Stimulated activated memory B cell treated with anti-CD40 and anti-IgM and Interleukin-4, amounts not matched to agents 10 μg/mL and 1 μg/mL and 100 μg/mL, for 72 hours (primary cell): ENCODE results near the gene RAB5IF.
A peak's percentile ranks its signal among the peaks of the same experiment; 100 is the strongest.
"Not testable (repeated sequence)": the region's sequence is repeated elsewhere in the genome, so short reads cannot be mapped to it uniquely, and the experiment has no call there.

Experiments
- ATAC-seq: fragments of 150-1000 bp; cut with Tn5 transposase; 2 replicates; pipeline ENCODE4 v1.10.0; 2021
- H3K27ac Mint-ChIP-seq: one replicate; pipeline ENCODE4 v1.8.0; 2022; ENCODE audit warnings: mild to moderate bottlenecking, mixed read lengths
- H3K27me3 Mint-ChIP-seq: one replicate; pipeline ENCODE4 v1.8.0; 2022; ENCODE audit warnings: mixed read lengths
- H3K36me3 Mint-ChIP-seq: one replicate; pipeline ENCODE4 v1.8.0; 2022; ENCODE audit warnings: mixed read lengths
- H3K4me1 Mint-ChIP-seq: one replicate; pipeline ENCODE4 v1.8.0; 2022; ENCODE audit warnings: mixed read lengths
- H3K4me3 Mint-ChIP-seq: one replicate; pipeline ENCODE4 v1.8.0; 2022; ENCODE audit warnings: mild to moderate bottlenecking, moderate library complexity, mixed read lengths
- H3K9me3 Mint-ChIP-seq: one replicate; pipeline ENCODE4 v1.8.0; 2022; ENCODE audit warnings: mixed read lengths

Gene RAB5IF, protein sequence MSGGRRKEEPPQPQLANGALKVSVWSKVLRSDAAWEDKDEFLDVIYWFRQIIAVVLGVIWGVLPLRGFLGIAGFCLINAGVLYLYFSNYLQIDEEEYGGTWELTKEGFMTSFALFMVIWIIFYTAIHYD

DNA sequence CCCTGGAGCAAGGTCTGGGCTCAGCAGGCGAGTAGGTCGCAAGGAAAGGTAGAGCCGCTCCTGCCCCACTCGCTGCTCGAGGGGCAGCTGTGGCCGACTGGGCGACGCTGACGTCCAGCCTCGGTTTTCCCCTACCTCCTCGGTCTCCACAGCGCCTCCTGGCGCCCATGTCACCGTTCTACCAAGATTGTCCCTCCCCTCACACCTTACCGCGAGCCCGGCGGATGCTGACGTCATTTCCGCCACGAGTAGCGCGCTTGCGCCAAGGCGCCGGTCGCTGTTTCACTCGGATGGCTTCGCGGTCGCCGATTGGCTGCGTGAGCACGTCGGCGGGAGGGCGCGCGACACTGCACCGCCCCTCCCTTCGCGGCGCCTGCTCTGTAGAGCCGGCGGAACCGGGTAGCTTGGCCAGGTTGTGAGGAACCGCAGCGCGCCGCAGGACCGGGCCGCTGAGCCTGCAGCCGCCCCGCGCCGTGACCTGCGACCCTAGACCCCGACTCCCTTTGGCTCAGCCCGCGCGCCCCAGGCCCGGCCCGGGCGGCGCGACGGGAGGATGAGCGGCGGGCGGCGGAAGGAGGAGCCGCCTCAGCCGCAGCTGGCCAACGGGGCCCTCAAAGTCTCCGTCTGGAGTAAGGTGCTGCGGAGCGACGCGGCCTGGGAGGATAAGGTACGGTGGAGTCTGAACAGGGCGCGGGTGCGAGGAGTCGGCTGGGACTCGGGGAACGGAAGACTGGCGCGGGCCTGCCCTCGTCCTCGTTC, at the start of gene RAB5IF:
TSS of gene RAB5IF (plus strand) at position 381 of the 759 bp plus-strand sequence. CDS start at position 554, 173 bp downstream.
- Mint-ChIP-seq H3K9me3 (no peaks in the 10 kb centered on the region), H3K27me3 (no peaks in the 10 kb centered on the region), H3K27ac (peak within 1 kb of the TSS; percentile 95), H3K4me3 (peak within 1 kb of the TSS; percentile 94), H3K36me3 (peaks cover 16% of the 10 kb centered on the region), H3K4me1 (peaks cover 48% of the 10 kb centered on the region)
- ATAC-seq, result peak; percentile 94

DNA sequence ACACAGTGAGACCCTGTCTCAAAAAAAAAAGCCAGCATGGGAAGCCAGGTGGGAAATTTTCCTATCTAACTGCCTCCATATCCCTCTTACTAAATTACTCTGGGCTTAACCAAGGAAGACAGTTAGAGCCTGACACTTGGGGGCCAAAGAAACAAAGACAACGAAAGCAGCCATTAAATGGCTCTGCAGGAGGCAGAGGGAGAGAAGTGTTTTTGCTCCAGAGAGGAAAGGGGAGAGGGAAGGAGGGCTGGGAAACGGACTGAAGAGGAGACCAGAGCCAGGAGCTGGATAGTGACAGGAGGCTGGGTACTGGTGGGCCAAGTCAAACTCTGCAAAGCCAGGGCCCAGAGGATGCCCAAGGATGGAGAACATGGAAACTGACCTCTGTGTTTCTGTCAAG, 42.9 kb upstream of the RAB5IF start:
- Mint-ChIP-seq H3K27ac (no peak overlapping the region), H3K4me3 (no peak overlapping the region), H3K27me3 (no peaks in the 10 kb centered on the region)

DNA sequence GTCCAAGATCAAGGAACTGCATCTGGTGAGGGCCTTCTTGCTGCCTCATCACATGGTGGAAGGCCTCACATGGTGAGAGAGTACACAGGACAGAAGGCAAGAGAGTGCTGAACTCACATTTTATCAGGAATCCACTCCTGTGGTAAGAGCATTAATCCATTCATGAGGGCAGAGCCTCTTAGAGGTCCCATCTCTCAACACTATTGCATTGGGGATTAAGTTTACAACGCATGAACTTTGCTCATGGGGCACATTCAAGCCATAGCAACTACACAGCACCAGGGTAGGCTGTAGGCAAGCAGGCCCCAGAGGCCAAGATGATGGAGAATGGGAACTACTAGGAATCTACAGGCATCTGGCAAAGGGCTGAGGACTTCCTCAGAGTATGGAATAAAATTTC, 42.2 kb upstream of the RAB5IF start:
- H3K9me3 Mint-ChIP-seq, result peaks cover 4% of the 10 kb centered on the region
- H3K4me3 Mint-ChIP-seq, result no peak overlapping the region
- no peaks in the 10 kb centered on the region for H3K4me1 Mint-ChIP-seq
- H3K27ac Mint-ChIP-seq, result no peak overlapping the region
- no peaks in the 10 kb centered on the region for H3K27me3 Mint-ChIP-seq
- no peaks in the 10 kb centered on the region for H3K36me3 Mint-ChIP-seq
- no peak for ATAC-seq

More for the DNA sequence above, 42.9 kb upstream of the RAB5IF start:
- Mint-ChIP-seq H3K9me3 (peaks cover 4% of the 10 kb centered on the region), H3K36me3 (no peaks in the 10 kb centered on the region), H3K4me1 (no peaks in the 10 kb centered on the region)
- no peak for ATAC-seq

DNA sequence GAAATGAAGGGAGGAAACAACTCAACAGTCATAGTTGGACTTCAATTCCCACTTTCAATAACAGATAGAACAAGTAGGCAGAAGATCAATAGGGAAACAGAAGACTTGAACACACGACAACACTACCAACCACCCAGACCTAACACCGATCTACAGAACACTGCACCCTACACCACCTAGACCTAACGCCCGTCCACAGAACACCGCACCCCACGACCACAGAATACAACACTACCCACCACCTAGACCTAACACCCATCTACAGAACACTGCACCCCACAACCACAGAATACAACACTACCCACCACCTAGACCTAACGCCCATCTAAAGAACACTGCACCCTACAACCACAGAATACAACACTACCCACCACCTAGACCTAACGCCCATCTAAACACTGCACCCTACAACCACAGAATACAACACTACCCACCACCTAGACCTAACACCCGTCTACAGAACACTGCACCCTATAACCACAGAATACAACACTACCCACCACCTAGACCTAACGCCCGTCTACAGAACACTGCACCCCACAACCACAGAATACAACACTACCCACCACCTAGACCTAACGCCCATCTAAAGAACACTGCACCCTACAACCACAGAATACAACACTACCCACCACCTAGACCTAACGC, 41.4 kb upstream of the RAB5IF start:
- H3K27ac Mint-ChIP-seq, ATAC-seq, H3K4me1 Mint-ChIP-seq, H3K9me3 Mint-ChIP-seq, H3K27me3 Mint-ChIP-seq, H3K36me3 Mint-ChIP-seq, H3K4me3 Mint-ChIP-seq: not testable (repeated sequence)

DNA sequence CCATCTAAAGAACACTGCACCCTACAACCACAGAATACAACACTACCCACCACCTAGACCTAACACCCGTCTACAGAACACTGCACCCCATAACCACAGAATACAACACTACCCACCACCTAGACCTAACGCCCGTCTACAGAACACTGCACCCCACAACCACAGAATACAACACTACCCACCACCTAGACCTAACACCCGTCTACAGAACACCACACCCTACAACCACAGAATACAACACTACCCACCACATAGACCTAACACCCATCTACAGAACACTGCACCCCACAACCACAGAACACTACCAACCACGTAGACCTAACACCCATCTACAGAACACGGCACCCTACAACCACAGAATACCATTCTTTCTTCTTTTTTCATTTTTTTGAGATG, 40.9 kb upstream of the RAB5IF start:
- H3K4me3 Mint-ChIP-seq, H3K27me3 Mint-ChIP-seq, H3K4me1 Mint-ChIP-seq, H3K36me3 Mint-ChIP-seq, H3K9me3 Mint-ChIP-seq, ATAC-seq, H3K27ac Mint-ChIP-seq: not testable (repeated sequence)

DNA sequence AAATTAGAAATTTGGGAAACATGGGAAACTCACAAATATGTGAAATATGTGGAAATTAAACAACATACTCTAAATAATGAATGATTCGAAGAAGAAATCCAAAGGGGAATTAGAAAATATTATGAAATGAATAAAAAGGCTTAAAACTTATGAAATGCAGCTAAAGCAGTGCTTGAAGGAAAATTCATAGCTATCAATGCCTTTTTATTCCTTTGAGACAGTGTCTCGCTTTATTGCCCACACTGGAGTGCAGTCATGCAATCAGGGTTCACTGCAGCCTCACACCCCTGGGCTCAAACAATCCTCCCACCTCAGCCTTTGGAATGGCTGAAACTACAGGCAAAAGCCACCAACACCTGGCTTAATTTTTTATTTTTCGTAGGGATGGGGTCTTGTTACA, 40.1 kb upstream of the RAB5IF start:
- Mint-ChIP-seq H3K27me3 (no peaks in the 10 kb centered on the region), H3K4me1 (no peaks in the 10 kb centered on the region), H3K4me3 (no peak overlapping the region), H3K9me3 (peaks cover 4% of the 10 kb centered on the region), H3K27ac (no peak overlapping the region), H3K36me3 (no peaks in the 10 kb centered on the region)
- no peak for ATAC-seq

DNA sequence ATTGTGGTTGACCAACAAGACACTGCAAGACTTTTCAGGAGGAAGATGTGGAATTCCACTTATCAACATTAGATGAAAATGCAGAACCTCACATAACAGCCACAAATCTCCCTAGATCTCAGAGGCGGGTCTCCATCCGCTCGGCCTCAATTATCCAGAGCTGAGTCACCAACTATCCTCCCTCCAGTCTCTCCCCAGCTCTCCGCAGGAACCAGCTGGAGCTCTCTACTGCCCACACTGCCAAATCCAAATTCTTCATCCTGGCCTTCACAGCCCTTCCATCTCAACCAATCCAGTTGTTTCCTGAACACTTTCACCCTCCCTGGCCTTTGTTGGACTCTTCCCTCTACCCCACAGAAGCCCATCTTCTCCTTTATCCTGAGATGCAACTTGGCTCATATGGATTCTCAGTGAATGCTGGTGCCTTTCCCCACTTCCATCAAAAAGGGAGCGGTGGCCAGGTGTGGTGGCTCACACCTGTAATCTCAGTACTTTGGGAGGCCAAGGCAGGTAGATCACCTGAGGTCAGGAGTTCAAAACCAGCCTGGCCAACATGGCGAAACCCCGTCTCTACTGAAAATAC, 35.6 kb upstream of the RAB5IF start:
- Mint-ChIP-seq H3K27ac (no peak overlapping the region), H3K4me3 (no peak overlapping the region), H3K4me1 (peaks cover 20% of the 10 kb centered on the region), H3K27me3 (no peaks in the 10 kb centered on the region), H3K9me3 (peaks cover under 1% of the 10 kb centered on the region), H3K36me3 (no peaks in the 10 kb centered on the region)
- no peak for ATAC-seq

DNA sequence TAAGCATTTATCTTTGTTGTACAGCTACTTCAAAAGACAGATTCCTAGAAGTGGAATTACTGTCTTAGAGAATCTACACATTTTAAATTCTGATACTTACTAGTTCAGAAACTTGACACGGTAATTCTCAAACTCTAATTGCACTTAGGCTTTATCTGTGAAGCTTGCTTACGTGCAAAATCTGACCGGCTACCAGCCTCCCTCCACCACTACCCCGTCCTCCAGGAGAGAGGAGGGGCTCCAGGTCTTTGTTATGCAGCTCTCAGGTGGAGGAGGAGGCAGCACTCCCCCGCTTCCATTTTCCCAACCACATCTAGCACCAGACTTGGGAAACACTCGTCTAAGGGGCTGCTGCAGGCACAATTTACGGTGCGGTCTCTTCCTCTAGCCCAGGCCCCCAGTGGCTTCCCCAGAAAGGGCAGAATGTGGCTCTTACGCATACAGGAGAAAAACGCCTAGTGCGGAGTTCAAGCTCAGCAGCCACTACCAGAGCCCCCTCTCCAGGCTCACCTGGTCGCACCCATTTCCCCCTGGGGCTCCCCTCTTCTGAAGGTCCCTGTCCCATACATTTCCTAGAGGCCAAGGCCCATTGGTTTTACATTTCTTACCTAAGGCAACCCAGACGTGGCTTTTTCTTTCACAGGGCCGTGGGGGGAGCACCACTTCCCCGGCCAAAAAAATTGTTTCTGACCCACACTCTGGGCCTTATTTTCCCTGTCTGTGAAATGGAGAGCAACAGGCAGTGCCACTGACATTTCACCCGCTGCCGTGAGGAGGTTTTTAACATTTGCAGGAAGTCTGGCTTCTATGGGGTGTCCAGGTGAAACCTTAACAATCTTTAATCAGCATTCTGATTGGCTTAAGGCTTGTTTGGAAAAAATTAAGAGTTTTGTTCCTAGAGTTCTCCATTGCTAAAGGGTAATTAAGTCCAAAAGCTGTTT, 33.7 kb upstream of the RAB5IF start:
- no peak for ATAC-seq
- H3K27me3 Mint-ChIP-seq, result no peaks in the 10 kb centered on the region

DNA sequence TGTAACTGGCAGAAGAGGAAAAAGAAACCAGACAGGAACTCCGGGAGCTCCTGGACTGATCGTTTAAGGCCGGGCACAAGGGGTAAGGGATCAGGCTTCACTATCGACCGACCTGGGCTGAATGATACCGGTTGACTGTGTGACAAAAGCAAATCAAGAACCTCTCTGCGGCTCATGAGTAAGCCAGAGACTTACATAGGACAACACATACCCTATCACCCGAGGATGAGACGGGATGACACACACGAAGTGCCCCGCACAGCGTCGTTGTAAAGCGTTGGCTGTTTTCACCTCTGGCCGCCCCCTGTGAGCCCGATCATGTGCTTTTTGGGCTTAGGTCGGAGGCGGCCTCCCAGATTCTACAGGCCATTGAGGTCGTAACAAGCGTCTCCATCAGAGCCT, 32.9 kb upstream of the RAB5IF start:
- peaks cover 38% of the 10 kb centered on the region for H3K4me1 Mint-ChIP-seq
- peak overlapping the region; percentile 79 for H3K4me3 Mint-ChIP-seq
- peak overlapping the region; percentile 84 for H3K27ac Mint-ChIP-seq
- no peaks in the 10 kb centered on the region for H3K36me3 Mint-ChIP-seq
- peak; percentile 53 for ATAC-seq
- H3K9me3 Mint-ChIP-seq, result no peaks in the 10 kb centered on the region
- no peaks in the 10 kb centered on the region for H3K27me3 Mint-ChIP-seq

More for the DNA sequence above, 33.7 kb upstream of the RAB5IF start:
- Mint-ChIP-seq H3K9me3 (no peaks in the 10 kb centered on the region), H3K4me1 (peaks cover 38% of the 10 kb centered on the region), H3K4me3 (peak overlapping the region; percentile 79), H3K36me3 (no peaks in the 10 kb centered on the region), H3K27ac (peak overlapping the region; percentile 84)

DNA sequence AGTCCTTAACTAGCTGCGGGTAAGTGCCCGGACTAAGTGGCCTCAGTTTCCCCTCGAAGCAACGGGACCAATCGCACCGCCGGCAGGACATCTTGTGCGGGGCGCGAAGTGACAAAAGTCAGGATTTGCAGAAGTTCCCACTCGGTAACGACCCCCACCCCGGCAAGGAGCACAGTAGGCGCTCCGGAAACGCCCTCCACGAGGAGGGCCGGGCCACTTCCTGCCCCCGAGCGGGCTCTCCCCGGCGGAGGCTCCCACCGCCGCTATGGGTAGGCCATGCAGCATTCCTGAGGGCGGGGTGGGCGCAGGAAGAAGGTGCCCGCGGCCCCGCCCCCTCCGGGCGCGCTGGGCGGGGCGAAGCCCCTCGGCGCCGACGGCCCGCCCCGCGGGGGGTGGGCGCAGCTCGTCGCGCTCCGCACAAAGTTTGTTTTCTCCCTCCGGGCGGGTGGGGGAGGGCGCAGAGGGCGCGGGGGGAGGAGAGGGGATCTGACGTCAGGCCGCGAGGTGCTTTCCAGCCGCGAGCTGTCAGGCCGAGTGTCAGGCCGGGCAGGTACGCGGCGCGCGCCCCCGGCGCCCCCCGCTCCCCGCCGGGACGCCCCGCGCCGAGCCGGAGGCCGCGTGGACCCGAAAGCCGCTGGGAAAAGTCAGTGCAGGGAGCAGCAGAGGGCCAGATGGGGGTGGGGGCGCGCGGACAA, 32.3 kb upstream of the RAB5IF start, which contains the start of gene TGIF2:
TSS of gene TGIF2 (plus strand) at position 495 of the 695 bp plus-strand sequence. CDS start 5,178 bp downstream, outside the sequence.
- Mint-ChIP-seq H3K27ac (peak within 1 kb of the TSS; percentile 84), H3K27me3 (no peaks in the 10 kb centered on the region), H3K9me3 (no peaks in the 10 kb centered on the region), H3K4me1 (peaks cover 38% of the 10 kb centered on the region), H3K4me3 (peak within 1 kb of the TSS; percentile 92), H3K36me3 (no peaks in the 10 kb centered on the region)
- ATAC-seq, result peak; percentile 88

DNA sequence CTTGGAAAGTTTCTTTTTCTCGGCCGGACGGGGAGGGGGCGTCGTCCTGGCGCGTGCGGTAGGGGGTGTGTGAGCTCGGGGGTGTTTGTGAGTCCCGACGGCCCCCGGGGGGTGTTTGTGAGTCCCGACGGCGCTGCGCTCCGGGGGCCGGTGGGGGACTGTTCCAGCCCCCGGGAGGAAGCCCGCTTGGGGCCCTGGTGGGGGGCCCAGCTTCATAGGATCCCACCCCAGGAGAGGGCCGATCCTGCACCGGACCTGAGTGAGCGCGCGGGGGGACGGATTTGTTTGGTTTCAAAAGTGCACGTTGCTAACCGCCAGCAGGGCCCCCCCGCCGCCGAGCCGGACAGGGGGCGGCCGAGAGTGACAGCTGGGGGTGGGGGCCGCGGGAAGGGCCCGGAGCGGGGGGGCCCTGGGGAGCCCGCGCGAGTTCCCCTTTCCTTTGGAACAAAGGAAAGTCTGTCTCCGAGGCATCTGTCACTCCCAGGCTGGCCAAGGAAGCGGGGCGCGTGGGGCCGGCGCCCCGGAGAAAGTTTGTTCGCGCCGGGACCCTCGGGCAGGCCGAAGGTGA, 31.7 kb upstream of the RAB5IF start:
- Mint-ChIP-seq H3K27ac (peak overlapping the region; percentile 84), H3K9me3 (no peaks in the 10 kb centered on the region), H3K27me3 (no peaks in the 10 kb centered on the region), H3K36me3 (no peaks in the 10 kb centered on the region), H3K4me1 (peaks cover 38% of the 10 kb centered on the region), H3K4me3 (peak overlapping the region; percentile 92)
- ATAC-seq, result peak; percentile 42

DNA sequence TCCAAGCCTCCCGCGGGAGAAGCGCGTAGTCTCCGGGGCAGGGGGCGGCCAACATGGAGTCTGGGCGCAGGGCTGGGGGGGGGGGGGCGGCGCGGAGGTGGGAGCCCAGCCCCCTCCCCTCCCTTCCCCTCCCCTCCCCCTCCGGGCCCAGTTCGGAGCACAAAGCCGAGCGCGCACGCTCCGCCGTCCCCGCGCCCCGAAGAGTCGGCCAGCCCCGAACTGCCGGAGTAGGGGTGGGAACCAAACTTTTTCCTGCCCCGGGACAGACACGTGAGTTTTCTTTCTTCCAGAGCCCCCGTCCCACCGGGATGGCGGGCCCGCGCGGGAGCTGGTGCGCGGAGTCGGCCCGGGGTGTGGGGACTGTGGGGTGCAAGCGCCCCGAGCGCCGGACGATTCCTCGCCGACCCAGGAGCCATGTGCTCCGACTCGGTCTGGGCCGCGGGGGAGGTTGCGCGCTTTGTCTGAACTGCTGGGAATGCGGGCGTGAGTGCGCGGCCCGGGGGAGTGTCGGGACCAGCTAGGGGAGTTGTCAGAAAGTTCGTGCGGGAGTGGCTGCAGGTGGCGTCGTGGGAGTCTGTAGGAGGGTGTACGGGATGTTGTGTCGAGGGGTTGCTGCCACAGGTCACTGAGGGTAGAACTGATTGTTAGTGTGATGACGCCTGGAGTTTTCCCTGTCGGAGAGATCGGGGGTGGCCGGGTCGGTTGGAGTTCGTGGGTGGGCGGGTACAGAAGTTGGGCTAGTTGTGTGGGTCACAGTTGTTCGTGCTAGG, 31.0 kb upstream of the RAB5IF start:
- H3K4me3 Mint-ChIP-seq, result peak overlapping the region; percentile 92
- H3K27ac Mint-ChIP-seq, result peak overlapping the region; percentile 84
- peak; percentile 37 for ATAC-seq
- no peaks in the 10 kb centered on the region for H3K27me3 Mint-ChIP-seq
- peaks cover 38% of the 10 kb centered on the region for H3K4me1 Mint-ChIP-seq
- no peaks in the 10 kb centered on the region for H3K36me3 Mint-ChIP-seq
- H3K9me3 Mint-ChIP-seq, result no peaks in the 10 kb centered on the region

DNA sequence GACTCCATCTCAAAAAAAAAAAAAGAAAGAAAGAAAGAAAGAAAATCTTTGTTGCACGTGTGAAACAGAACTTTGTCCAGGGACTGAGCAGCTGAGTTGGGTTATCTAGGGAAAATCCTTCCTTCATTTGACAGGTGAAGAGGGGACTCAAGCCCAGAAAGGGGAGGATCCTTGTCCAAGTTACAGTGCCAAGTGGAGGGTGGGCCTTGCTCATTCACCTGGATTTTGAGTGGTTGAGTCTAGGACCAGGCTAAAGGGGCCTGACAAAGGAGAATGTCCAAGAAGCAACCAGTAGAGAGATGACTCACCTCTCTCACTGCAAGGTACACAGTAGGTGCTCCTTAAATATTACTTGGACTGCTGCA, 29.5 kb upstream of the RAB5IF start:
- Mint-ChIP-seq H3K4me1 (peaks cover 38% of the 10 kb centered on the region), H3K36me3 (peaks cover 10% of the 10 kb centered on the region)
- ATAC-seq, result no peak

More for the DNA sequence above, 29.5 kb upstream of the RAB5IF start:
- Mint-ChIP-seq H3K9me3 (no peaks in the 10 kb centered on the region), H3K4me3 (peak overlapping the region; percentile 92), H3K27me3 (no peaks in the 10 kb centered on the region), H3K27ac (peak overlapping the region; percentile 84)
